Measurements from ENCODE around the gene MRPL43.

Gene MRPL43

GRCh38 chr10:101027106-101027720, 39.9 kb upstream of the MRPL43 start:
- no peak for TF ChIP-seq CTCF (IDR thresholded peaks at IDR 0.05; ENCODE audit: control insufficient read depth, extremely low read depth, insufficient read depth)
- no peak for DNase-seq (ENCODE audit: low read depth)

GRCh38 chr10:101022967-101023705, 35.8 kb upstream of the MRPL43 start:
- TF ChIP-seq CTCF (IDR thresholded peaks at IDR 0.05; ENCODE audit: control insufficient read depth, extremely low read depth, insufficient read depth), result no peak
- no peak for DNase-seq (ENCODE audit: low read depth)
- no peak overlapping the region for H3K4me3 ChIP-seq (ENCODE audit: low read depth, low read length)

More at GRCh38 chr10:101027106-101027720, 39.9 kb upstream of the MRPL43 start:
- H3K4me3 ChIP-seq (ENCODE audit: low read depth, low read length), result no peak overlapping the region

DNA sequence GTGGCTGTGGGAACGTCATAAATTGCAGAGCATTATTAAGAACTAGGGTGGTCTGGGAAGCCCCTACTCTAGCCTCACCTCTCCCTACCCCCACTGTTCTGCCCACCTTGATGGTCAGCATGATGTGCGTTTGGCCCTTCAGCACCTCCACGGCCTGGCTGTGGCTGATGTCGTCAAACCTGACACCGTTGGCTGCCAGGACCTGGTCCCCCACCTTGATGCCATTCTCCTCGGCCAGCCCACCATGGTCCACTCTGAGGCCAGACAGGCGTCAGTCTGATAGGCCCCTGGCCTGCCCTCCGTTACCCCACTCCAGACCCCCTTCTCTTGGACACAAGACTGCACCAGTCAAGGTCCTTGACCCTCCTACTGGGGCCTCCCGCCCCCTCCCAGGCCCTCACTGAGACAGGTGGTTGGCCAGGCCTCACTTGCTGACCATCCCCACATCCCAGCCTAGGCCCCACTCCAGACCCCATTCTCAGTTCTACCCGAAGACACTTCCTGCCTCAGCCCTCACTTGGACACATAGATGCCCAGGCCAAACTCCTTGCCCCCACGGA, 34.5 kb upstream of the MRPL43 start:
- no peak for TF ChIP-seq CTCF (IDR thresholded peaks at IDR 0.05; ENCODE audit: control insufficient read depth, extremely low read depth, insufficient read depth)
- H3K4me3 ChIP-seq (ENCODE audit: low read depth, low read length), result no peak overlapping the region
- DNase-seq (ENCODE audit: low read depth), result no peak

- no peak for DNase-seq (ENCODE audit: low read depth)
- TF ChIP-seq CTCF (IDR thresholded peaks at IDR 0.05; ENCODE audit: control insufficient read depth, extremely low read depth, insufficient read depth), result no peak
- H3K4me3 ChIP-seq (ENCODE audit: low read depth, low read length), result no peak overlapping the region
Measured at GRCh38 chr10:101021239-101021638, 33.9 kb upstream of the MRPL43 start.

DNA sequence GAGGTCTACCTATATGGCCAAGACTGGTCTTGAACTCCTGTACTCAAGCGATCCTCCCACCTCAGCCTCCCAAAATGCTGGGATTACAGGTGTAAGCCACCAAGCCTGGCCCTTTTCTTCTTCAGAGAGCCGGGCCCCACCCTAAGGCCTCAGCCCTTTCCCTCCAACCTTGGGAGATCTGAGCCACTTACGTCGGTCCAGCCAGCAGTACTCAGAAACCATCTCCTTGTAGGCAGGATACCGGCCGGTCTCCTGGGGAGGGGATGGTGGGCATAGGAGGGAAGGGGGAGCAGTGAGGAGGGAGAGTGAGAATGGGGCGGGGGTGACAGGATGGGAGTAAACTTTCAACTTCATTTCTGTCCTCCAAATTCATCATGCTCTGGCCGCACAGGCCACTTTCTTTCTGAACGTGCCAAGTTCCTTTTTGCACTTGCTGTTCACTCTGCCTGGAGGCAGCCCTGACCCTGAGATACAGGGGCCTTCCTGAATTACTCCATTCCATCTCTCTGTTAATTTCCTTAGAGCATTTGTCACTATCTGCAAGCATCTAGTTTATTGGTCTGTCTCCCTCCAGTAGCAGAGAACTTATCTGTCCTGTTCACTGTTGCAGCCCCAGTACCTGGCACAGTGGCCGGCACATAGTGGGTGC, 33.3 kb upstream of the MRPL43 start:
- no peak overlapping the region for H3K4me3 ChIP-seq (ENCODE audit: low read depth, low read length)

DNA sequence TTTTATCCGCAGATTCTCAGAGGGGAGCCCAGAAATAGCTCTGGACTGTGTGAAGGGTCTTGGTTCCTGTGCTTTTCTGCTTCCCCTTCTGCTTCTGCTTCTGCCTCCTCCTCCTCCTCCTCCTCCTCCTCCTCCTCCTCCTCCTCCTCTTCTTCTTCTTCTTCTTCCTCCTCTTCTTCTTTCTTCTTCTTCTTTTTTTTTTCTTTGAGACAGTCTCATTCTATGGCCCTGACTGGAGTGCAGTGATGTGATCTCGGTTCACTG, 32.1 kb upstream of the MRPL43 start:
- H3K4me3 ChIP-seq (ENCODE audit: low read depth, low read length), result no peak overlapping the region
- TF ChIP-seq CTCF (IDR thresholded peaks at IDR 0.05; ENCODE audit: control insufficient read depth, extremely low read depth, insufficient read depth), result no peak
- DNase-seq (ENCODE audit: low read depth), result no peak

More for the DNA sequence above, 33.3 kb upstream of the MRPL43 start:
- no peak for TF ChIP-seq CTCF (IDR thresholded peaks at IDR 0.05; ENCODE audit: control insufficient read depth, extremely low read depth, insufficient read depth)
- no peak for DNase-seq (ENCODE audit: low read depth)

All from LNCaP clone FGC (cell line).